IMR-90 (cell line): ENCODE measurements around the gene PRKN. TPM values are rescaled to one million over a fixed set of nuclear protein-coding genes. Genes with fewer than 3 reads are reported as not detected.

Experiments
- ATAC-seq: fragments of 200-7000 bp; cut with Tn5 transposase; 2 replicates; pipeline ENCODE4 v1.9.1; 2020; ENCODE audit warnings: low read depth, mild to moderate bottlenecking, moderate library complexity
- BruUV-seq: library from RNA; stranded (reverse); fragments of 400-500 nt; replicated peaks from 2 replicates; lab custom pipeline; 2021; lab: Mats Ljungman, UMichigan
- CTCF ChIA-PET: fragments of 300-600 bp; formaldehyde crosslinking; extraction: SDS; loops from one replicate; lab custom pipeline; 2021; ENCODE audit warnings: antibody characterized with exemption; lab: Yijun Ruan, JAX
- POLR2A ChIA-PET: fragments of 300-600 bp; sonication (Branson Sonifier 250); formaldehyde crosslinking; loops from one replicate; lab custom pipeline; 2022; ENCODE audit warnings: antibody characterized with exemption; ENCODE audit not compliant: unreplicated experiment; lab: Charles Lee
- DNase-seq: peaks from one replicate; pipeline ENCODE4 v3.0.0; 2013
- H2AFZ ChIP-seq: replicated peaks from 2 replicates; pipeline ENCODE3; 2013; ENCODE audit warnings: low read length, mild to moderate bottlenecking; ENCODE audit not compliant: poor library complexity
- H2AK5ac ChIP-seq: 2 replicates; pipeline ENCODE4 v1.6.1; 2013; ENCODE audit warnings: low read depth, low read length, inconsistent platforms
- H2AK9ac ChIP-seq: replicated peaks from 2 replicates; pipeline ENCODE3; 2013; ENCODE audit warnings: mild to moderate bottlenecking, low read depth, low read length, moderate library complexity; ENCODE audit not compliant: poor library complexity
- H2BK120ac ChIP-seq: 2 replicates; pipeline ENCODE4 v1.6.1; 2013; ENCODE audit warnings: low read depth, low read length, inconsistent platforms
- H2BK15ac ChIP-seq: 3 replicates; pipeline ENCODE4 v1.6.1; 2013; ENCODE audit warnings: low read depth, low read length, inconsistent platforms
- H2BK20ac ChIP-seq: 2 replicates; pipeline ENCODE4 v1.6.1; 2013; ENCODE audit warnings: low read depth, mild to moderate bottlenecking, inconsistent platforms, low read length, moderate library complexity
- H2BK5ac ChIP-seq: 2 replicates; pipeline ENCODE4 v1.6.1; 2013; ENCODE audit warnings: mild to moderate bottlenecking, low read depth, low read length, inconsistent platforms; ENCODE audit not compliant: poor library complexity, severe bottlenecking
- H3K14ac ChIP-seq: replicated peaks from 2 replicates; pipeline ENCODE4 v1.6.1; 2013; ENCODE audit warnings: low read depth, low read length, inconsistent platforms
- H3K18ac ChIP-seq: 2 replicates; pipeline ENCODE4 v1.6.1; 2013; ENCODE audit warnings: low read depth, low read length, control low read depth
- H3K23ac ChIP-seq: 2 replicates; pipeline ENCODE4 v1.6.1; 2013; ENCODE audit warnings: low read depth, low read length, inconsistent platforms
- H3K27ac ChIP-seq: 2 replicates; pipeline ENCODE4 v1.5.1; 2013; ENCODE audit warnings: mild to moderate bottlenecking, control low read depth, low read length; ENCODE audit not compliant: insufficient read depth
- H3K27me3 ChIP-seq: 2 replicates; pipeline ENCODE4 v1.6.1; 2013; ENCODE audit warnings: low read length; ENCODE audit not compliant: control insufficient read depth, insufficient read depth
- H3K36me3 ChIP-seq: 2 replicates; pipeline ENCODE4 v1.6.1; 2013; ENCODE audit warnings: low read length, mixed read lengths; ENCODE audit not compliant: control insufficient read depth, insufficient read depth
- H3K4ac ChIP-seq: 2 replicates; pipeline ENCODE4 v1.6.1; 2013; ENCODE audit warnings: low read depth, low read length, inconsistent platforms
- H3K4me1 ChIP-seq: 2 replicates; pipeline ENCODE4 v1.6.1; 2013; ENCODE audit warnings: low read length, mixed read lengths; ENCODE audit not compliant: control insufficient read depth, insufficient read depth
- H3K4me2 ChIP-seq: 2 replicates; pipeline ENCODE4 v1.6.1; 2013; ENCODE audit warnings: low read depth, mild to moderate bottlenecking, control low read depth, low read length, moderate library complexity
- H3K4me3 ChIP-seq: 2 replicates; pipeline ENCODE4 v1.5.1; 2013; ENCODE audit warnings: low read depth, mild to moderate bottlenecking, control low read depth, low read length, moderate library complexity; ENCODE audit not compliant: insufficient read depth
- H3K56ac ChIP-seq: 2 replicates; pipeline ENCODE4 v1.6.1; 2013; ENCODE audit warnings: low read length, inconsistent platforms; ENCODE audit not compliant: insufficient read depth; ENCODE audit errors: extremely low read depth
- H3K79me1 ChIP-seq, 2 experiments: 2 replicates each; pipeline ENCODE4 v1.6.1; 2013; ENCODE audit warnings: low read length in 2 of 2, inconsistent platforms in 1 of 2, low read depth in 1 of 2
- H3K9ac ChIP-seq: 2 replicates; pipeline ENCODE4 v1.6.1; 2013; ENCODE audit warnings: low read depth, low read length, control low read depth
- H3K9me1 ChIP-seq: 2 replicates; pipeline ENCODE4 v1.6.1; 2013; ENCODE audit warnings: low read length, inconsistent platforms; ENCODE audit not compliant: insufficient read depth
- H3K9me3 ChIP-seq: 2 replicates; pipeline ENCODE4 v1.6.1; 2013; ENCODE audit warnings: low read length; ENCODE audit not compliant: control insufficient read depth, insufficient read depth
- H4K20me1 ChIP-seq: 2 replicates; pipeline ENCODE4 v1.6.1; 2013; ENCODE audit warnings: low read length, inconsistent platforms; ENCODE audit not compliant: insufficient read depth
- H4K5ac ChIP-seq: 2 replicates; pipeline ENCODE4 v1.6.1; 2013; ENCODE audit warnings: mild to moderate bottlenecking, low read depth, low read length, control low read depth
- H4K8ac ChIP-seq, 2 experiments: 2 replicates each; pipeline ENCODE4 v1.6.1; 2013; ENCODE audit warnings: low read depth in 2 of 2, low read length in 2 of 2, control low read depth in 1 of 2, inconsistent platforms in 1 of 2
- H4K91ac ChIP-seq: 2 replicates; pipeline ENCODE4 v1.6.1; 2013; ENCODE audit warnings: low read depth, low read length, inconsistent platforms; ENCODE audit not compliant: insufficient read depth
- BHLHE40 ChIP-seq: fragments of 150-350 bp; IDR thresholded peaks from 2 replicates; pipeline ENCODE4 v1.6.1; 2016; ENCODE audit warnings: mild to moderate bottlenecking, low read depth, low read length
- CEBPB ChIP-seq: IDR thresholded peaks from 2 replicates; pipeline ENCODE4 v1.6.1; 2012; ENCODE audit warnings: low read depth, low read length, improper control_type of control experiment
- CHD1 ChIP-seq: IDR thresholded peaks from 2 replicates; pipeline ENCODE4 v1.6.1; 2012; ENCODE audit warnings: low read depth, low read length, improper control_type of control experiment
- CTCF ChIP-seq: conservative IDR thresholded peaks from 2 replicates; pipeline ENCODE4 v1.5.1; 2012; ENCODE audit warnings: mild to moderate bottlenecking, low read depth, low read length, improper control_type of control experiment
- ELK1 ChIP-seq: fragments of 150-350 bp; IDR thresholded peaks from 2 replicates; pipeline ENCODE4 v1.6.1; 2016; ENCODE audit warnings: low read depth, mild to moderate bottlenecking, low read length, moderate library complexity, borderline replicate concordance
- FOS ChIP-seq: fragments of 150-350 bp; IDR thresholded peaks from 2 replicates; pipeline ENCODE4 v1.6.1; 2016; ENCODE audit warnings: low read depth, low read length
- MAFK ChIP-seq: IDR thresholded peaks from 2 replicates; pipeline ENCODE4 v1.6.1; 2012; ENCODE audit warnings: low read depth, low read length, improper control_type of control experiment
- MAZ ChIP-seq: IDR thresholded peaks from 2 replicates; pipeline ENCODE4 v1.6.1; 2012; ENCODE audit warnings: low read depth, mild to moderate bottlenecking, low read length, improper control_type of control experiment, moderate library complexity, borderline replicate concordance
- MXI1 ChIP-seq: IDR thresholded peaks from 2 replicates; pipeline ENCODE4 v1.6.1; 2012; ENCODE audit warnings: low read depth, mild to moderate bottlenecking, low read length, moderate library complexity, borderline replicate concordance
- NFE2L2 ChIP-seq: fragments of 150-350 bp; IDR thresholded peaks from 2 replicates; pipeline ENCODE4 v1.6.1; 2016; ENCODE audit warnings: low read depth, mild to moderate bottlenecking, low read length
- POLR2A ChIP-seq: IDR thresholded peaks from 2 replicates; pipeline ENCODE4 v1.6.1; 2012; ENCODE audit warnings: mild to moderate bottlenecking, low read depth, low read length
- RAD21 ChIP-seq: IDR thresholded peaks from 2 replicates; pipeline ENCODE4 v1.6.1; 2012; ENCODE audit warnings: low read length, improper control_type of control experiment
- RCOR1 ChIP-seq: IDR thresholded peaks from 2 replicates; pipeline ENCODE4 v1.6.1; 2012; ENCODE audit warnings: mild to moderate bottlenecking, low read length, improper control_type of control experiment; ENCODE audit not compliant: insufficient replicate concordance
- RFX5 ChIP-seq: IDR thresholded peaks from 2 replicates; pipeline ENCODE4 v1.8.0; 2012; ENCODE audit warnings: low read depth, mild to moderate bottlenecking, low read length, moderate library complexity
- SMC3 ChIP-seq: fragments of 150-350 bp; IDR thresholded peaks from 2 replicates; pipeline ENCODE4 v1.6.1; 2016; ENCODE audit warnings: low read depth, mild to moderate bottlenecking, antibody characterized with exemption, low read length, moderate library complexity
- USF2 ChIP-seq: fragments of 150-350 bp; IDR thresholded peaks from 2 replicates; pipeline ENCODE4 v1.6.1; 2017; ENCODE audit warnings: mild to moderate bottlenecking, antibody characterized with exemption, low read length, low read depth
- WGBS, 2 experiments: methylation state at CpG; one replicate each; pipeline versions ENCODE4 v1.1.5 to v1.1.7; 2013; ENCODE audit warnings: missing lambda C conversion rate in 2 of 2; ENCODE audit not compliant: insufficient read length in 1 of 2; ENCODE audit errors: extremely low coverage in 2 of 2; 5-methylcytosine and 5-hydroxymethylcytosine counted together
- dilution Hi-C: fragments of 300-500 bp; cut with HindIII; formaldehyde crosslinking; loops from one replicate; pipeline ENCODE4 v1.14.3; 2018; ENCODE audit warnings: low sequenced_read_pairs; ENCODE audit not compliant: unreplicated experiment
- in situ Hi-C: fragments of 300-500 bp; cut with MboI; formaldehyde crosslinking; loops from 3 replicates; pipeline ENCODE4 v1.14.3; 2019; ENCODE audit warnings: low sequenced_read_pairs, inconsistent platforms, mixed read lengths
- intact Hi-C: fragments of 100-400 bp; cut with micrococcal nuclease; formaldehyde crosslinking; loops from 2 replicates; pipeline ENCODE4 v1.10.0; 2022
- polyA plus RNA-seq, 3 experiments: library from polyadenylated mRNA; depleted of rRNA; stranded (reverse); fragments of >200 nt; gene quantifications; 2 replicates each; pipeline ENCODE4 v1.2.3, GENCODE V29; 2012; ENCODE audit warnings: low replicate concordance in 1 of 3
- total RNA-seq: library from RNA; depleted of rRNA; stranded (reverse); fragments of >200 nt; gene quantifications from 2 replicates; pipeline ENCODE4 v1.2.3, GENCODE V29; 2012

Gene PRKN
- total and polyA plus RNA-seq, 2 of the 4 experiments (the other 2 are of a cell fraction) = 0.15 to 0.18 TPM

- Histone ChIP-seq H3K14ac (no peak overlapping the region), H2BK5ac (no peak overlapping the region), H2BK15ac (no peak overlapping the region), H4K8ac (no peak overlapping the region), H3K4me2 (no peak overlapping the region), H3K56ac (no peak overlapping the region), H2AFZ (no peak overlapping the region), H3K23ac (no peak overlapping the region), H3K4me1 (no peaks in the 10 kb centered on the region), H3K9ac (no peak overlapping the region), H2AK5ac (no peak overlapping the region), H4K91ac (no peak overlapping the region), H3K79me1 (no peaks in the 10 kb centered on the region), H4K5ac (no peak overlapping the region), H2BK120ac (no peak overlapping the region), H2BK20ac (no peak overlapping the region), H3K18ac (no peak overlapping the region), H3K27ac (no peak overlapping the region), H3K27me3 (no peaks in the 10 kb centered on the region), H3K9me3 (peaks cover 7% of the 10 kb centered on the region), H4K20me1 (no peaks in the 10 kb centered on the region), H3K9me1 (no peaks in the 10 kb centered on the region), H2AK9ac (no peak overlapping the region), H3K4ac (no peak overlapping the region), H3K4me3 (no peak overlapping the region), H3K36me3 (no peaks in the 10 kb centered on the region)
- ChIA-PET CTCF (no interaction called here), POLR2A (no interaction called here)
- DNase-seq (no peak), ATAC-seq (no peak)
- in situ Hi-C loops (no loop called here), dilution Hi-C loops (no loop called here), intact Hi-C loops (no loop called here)
- no CpG with 5 or more reads among the region's 4 CpGs for WGBS, 2 experiments
- TF ChIP-seq NFE2L2 = no peak
- TF ChIP-seq RFX5 = no peak
- no peak for TF ChIP-seq MAFK
- no peak for TF ChIP-seq SMC3
- no peak for TF ChIP-seq MAZ
- no peak for TF ChIP-seq USF2
- TF ChIP-seq POLR2A = no peak
- no peak for TF ChIP-seq FOS
- TF ChIP-seq RAD21 = no peak
- TF ChIP-seq ELK1 = no peak
- no peak for TF ChIP-seq BHLHE40
- no peak for TF ChIP-seq RCOR1
- no peak for TF ChIP-seq CEBPB
- no peak for TF ChIP-seq CHD1
- TF ChIP-seq CTCF = no peak
- TF ChIP-seq MXI1 = no peak
- BruUV-seq = no TSS peak
Measured at GRCh38 chr6:162005372-162005771, 722.2 kb downstream of the PRKN start.
